Subcutaneous adipose tissue (tissue), 4 donors: ENCODE data around the gene LRMDA. TPM values are rescaled to one million over a fixed set of nuclear protein-coding genes. Genes with fewer than 3 reads are reported as not detected.

Experiments
- CTCF ChIP-seq: fragments of 450-650 bp; IDR thresholded peaks from one replicate; pipeline ENCODE4 v1.5.1; 2016; ENCODE audit warnings: low read depth, mild to moderate bottlenecking, control low read depth, antibody characterized with exemption, moderate library complexity
- total RNA-seq, 4 donors: library from RNA; depleted of rRNA; stranded (reverse); fragments of >200 nt; gene quantifications; one replicate each; pipeline ENCODE4 v1.1.0, GENCODE V29; 2016

LRMDA gene
- total RNA-seq, 4 donors from 2014 or later = 17.4 to 92.1 (median 22.8) TPM

DNA sequence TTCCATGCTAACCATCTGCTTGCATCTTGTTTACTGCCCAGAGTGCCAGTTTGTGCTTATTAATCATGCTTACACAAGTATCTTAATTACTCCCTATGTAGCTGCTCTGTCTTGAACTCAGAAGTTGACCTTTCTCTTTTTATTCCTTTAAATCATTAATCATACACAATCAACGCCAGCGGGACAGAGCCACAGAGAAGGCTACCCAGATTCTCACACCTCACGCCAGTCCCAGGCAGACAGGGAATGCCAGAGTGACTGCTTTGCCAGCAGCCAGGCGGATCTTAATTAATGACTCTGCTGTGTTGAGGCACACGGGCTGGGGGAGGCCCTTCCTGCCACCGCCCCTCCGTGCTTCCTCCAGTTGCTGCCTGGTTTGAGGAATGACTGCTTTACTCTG lies 229.4 kb downstream of the LRMDA start:
- no peak for TF ChIP-seq CTCF

- no peak for TF ChIP-seq CTCF
These were observed 231.3 kb downstream of the LRMDA start for GRCh38 chr10:75662715-75663114.

- no peak for TF ChIP-seq CTCF
These were observed 232.7 kb downstream of the LRMDA start for GRCh38 chr10:75663947-75664664.

GRCh38 chr10:75664968-75665367 lies 233.5 kb downstream of the LRMDA start:
- TF ChIP-seq CTCF = no peak

DNA sequence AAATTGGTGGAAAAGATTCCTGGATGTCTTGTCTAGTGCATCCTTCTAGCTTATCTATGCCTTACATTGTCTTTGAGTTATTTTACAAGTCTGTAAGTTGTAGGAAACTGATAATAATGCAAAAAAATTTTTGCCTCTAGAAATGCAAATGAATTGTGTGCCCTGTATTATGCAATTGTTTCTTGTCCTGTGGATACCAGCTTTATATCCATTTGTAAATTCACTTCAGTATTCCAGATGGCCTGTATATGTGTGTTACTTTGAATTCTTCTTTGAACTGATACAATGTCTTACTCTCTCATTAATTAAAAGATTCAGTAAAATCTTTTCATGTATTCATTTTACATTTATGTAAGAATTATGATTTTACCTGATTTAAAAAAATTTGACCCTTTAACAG lies 234.3 kb downstream of the LRMDA start:
- no peak for TF ChIP-seq CTCF

DNA sequence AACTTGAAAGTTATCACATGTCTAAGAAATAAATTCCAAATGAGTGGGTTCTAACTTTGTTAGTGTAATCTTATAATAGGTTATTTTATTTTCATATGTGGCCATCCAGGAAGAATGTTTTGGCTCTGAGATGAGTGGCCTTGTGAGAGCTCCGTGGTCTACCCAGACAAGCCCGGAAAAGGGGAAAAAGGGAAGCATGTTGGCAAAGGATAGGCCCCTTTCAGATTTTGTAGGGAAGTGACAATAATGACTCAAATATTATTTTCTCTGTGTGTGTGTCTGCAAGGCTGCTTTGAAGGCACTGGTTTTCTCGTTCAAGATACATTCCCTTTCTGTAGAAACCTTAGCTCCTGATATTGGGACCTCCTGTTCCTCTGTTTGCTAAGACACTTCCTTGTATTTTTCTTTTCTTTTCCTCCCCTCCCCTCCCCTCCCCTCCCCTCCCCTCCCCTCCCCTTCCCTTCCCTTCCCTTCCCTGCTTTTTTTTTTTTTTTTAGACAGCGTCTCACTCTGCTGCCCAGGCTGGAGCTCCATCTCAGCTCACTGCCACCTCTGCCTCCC lies 240.8 kb downstream of the LRMDA start:
- TF ChIP-seq CTCF = no peak

GRCh38 chr10:75672842-75673241 lies 241.4 kb downstream of the LRMDA start:
- TF ChIP-seq CTCF = no peak
